Fibroblast of lung (primary cell): ENCODE results near the gene COMTD1. TPM values are rescaled to one million over a fixed set of nuclear protein-coding genes. Genes with fewer than 3 reads are reported as not detected.

Experiments
- DNase-seq, 2 donors: peaks; one replicate each; pipeline versions ENCODE4 v3.0.0 to v3.0.0-alpha.2; 2010; ENCODE audit warnings: low read depth in 2 of 2
- H2AFZ ChIP-seq: 2 replicates; pipeline ENCODE4 v1.5.1; 2012; ENCODE audit warnings: low read length, control low read depth, inconsistent platforms
- H3K27ac ChIP-seq: 2 replicates; pipeline ENCODE4 v1.5.1; 2011; ENCODE audit warnings: low read length, control low read depth; ENCODE audit not compliant: insufficient read depth
- H3K27me3 ChIP-seq: 2 replicates; pipeline ENCODE4 v1.5.1; 2011; ENCODE audit warnings: mild to moderate bottlenecking, low read length; ENCODE audit not compliant: control insufficient read depth, insufficient read depth
- H3K36me3 ChIP-seq: 2 replicates; pipeline ENCODE4 v1.5.1; 2011; ENCODE audit warnings: low read length; ENCODE audit not compliant: control insufficient read depth, insufficient read depth
- H3K4me1 ChIP-seq: 2 replicates; pipeline ENCODE4 v1.5.1; 2011; ENCODE audit warnings: low read length; ENCODE audit not compliant: control insufficient read depth, insufficient read depth; ENCODE audit errors: extremely low read depth
- H3K4me2 ChIP-seq: 2 replicates; pipeline ENCODE4 v1.5.1; 2011; ENCODE audit warnings: low read length, control low read depth; ENCODE audit not compliant: insufficient read depth; ENCODE audit errors: extremely low read depth
- H3K4me3 ChIP-seq, 4 experiments: fragments of 200-600 bp in 1 of 4; sonication (generic) in 1 of 4; replicated peaks in 1 of 4; 2 replicates each; pipeline ENCODE4 v1.5.1; 2011 to 2016; ENCODE audit warnings: low read length in 4 of 4, low read depth in 3 of 4, mild to moderate bottlenecking in 3 of 4, control low read depth in 2 of 4, inconsistent platforms in 1 of 4, mixed read lengths in 1 of 4; ENCODE audit not compliant: insufficient read depth in 1 of 4; ENCODE audit errors: control extremely low read depth in 1 of 4
- H3K79me2 ChIP-seq: 2 replicates; pipeline ENCODE4 v1.5.1; 2012; ENCODE audit warnings: mild to moderate bottlenecking, low read length, inconsistent platforms; ENCODE audit not compliant: control insufficient read depth, insufficient read depth
- H3K9ac ChIP-seq: 2 replicates; pipeline ENCODE4 v1.5.1; 2011; ENCODE audit warnings: mild to moderate bottlenecking, low read length, control low read depth; ENCODE audit not compliant: insufficient read depth
- H3K9me3 ChIP-seq: 2 replicates; pipeline ENCODE4 v1.5.1; 2012; ENCODE audit warnings: low read depth, low read length; ENCODE audit not compliant: control insufficient read depth, insufficient read depth
- H4K20me1 ChIP-seq: 2 replicates; pipeline ENCODE4 v1.5.1; 2011; ENCODE audit warnings: low read length; ENCODE audit not compliant: control insufficient read depth, insufficient read depth; ENCODE audit errors: extremely low read depth
- CTCF ChIP-seq, 2 donors: IDR thresholded peaks in 1 of 2; conservative IDR thresholded peaks in 1 of 2; 1 replicate in 1 of 2; 2 replicates in 1 of 2; pipeline ENCODE4 v1.5.1; 2011 to 2012; ENCODE audit warnings: low read length in 2 of 2, control low read depth in 1 of 2, inconsistent platforms in 1 of 2, low read depth in 1 of 2, mild to moderate bottlenecking in 1 of 2
- EZH2 ChIP-seq: IDR thresholded peaks from 2 replicates; pipeline ENCODE4 v1.5.1; 2012; ENCODE audit warnings: low read length, control low read depth, mild to moderate bottlenecking; ENCODE audit errors: missing control alignments
- polyA plus RNA-seq, 2 donors: library from polyadenylated mRNA; depleted of rRNA in 1 of 2; stranded (reverse) in 1 of 2; unstranded in 1 of 2; fragments of >200 nt; gene quantifications; 2 replicates each; pipeline ENCODE4 v1.2.1, GENCODE V29; 2011 to 2012; ENCODE audit warnings: missing spikeins in 1 of 2
- total RNA-seq: library from RNA; depleted of rRNA; stranded (reverse); fragments of >200 nt; gene quantifications from 2 replicates; pipeline ENCODE4 v1.2.1, GENCODE V29; 2014

The COMTD1 gene
- total and polyA plus RNA-seq, 2 donors (not counting 1 experiment from before 2014, with no cell fraction given): 2.0 to 8.3 TPM

GRCh38 chr10:75266945-75267344, 31.2 kb upstream of the COMTD1 start:
- H3K9ac ChIP-seq: no peak overlapping the region
- TF ChIP-seq EZH2 (no peak), CTCF (conservative IDR thresholded peaks at IDR 0.05 in 1 of 2, IDR thresholded peaks at IDR 0.05 in 1 of 2; ENCODE audit: low read depth in 1 of 2, low read length in 2 of 2) (no peak)
- H3K4me3 ChIP-seq: no peak overlapping the region
- peak; percentile 11 to 74 for DNase-seq
- no peaks in the 10 kb centered on the region for H3K9me3 ChIP-seq
- H3K36me3 ChIP-seq: no peaks in the 10 kb centered on the region
- no peaks in the 10 kb centered on the region for H3K79me2 ChIP-seq
- no peak overlapping the region for H2AFZ ChIP-seq
- no peaks in the 10 kb centered on the region for H3K4me1 ChIP-seq
- H3K27ac ChIP-seq: no peak overlapping the region
- H3K4me2 ChIP-seq: no peak overlapping the region
- H3K27me3 ChIP-seq: no peaks in the 10 kb centered on the region
- no peaks in the 10 kb centered on the region for H4K20me1 ChIP-seq

DNA sequence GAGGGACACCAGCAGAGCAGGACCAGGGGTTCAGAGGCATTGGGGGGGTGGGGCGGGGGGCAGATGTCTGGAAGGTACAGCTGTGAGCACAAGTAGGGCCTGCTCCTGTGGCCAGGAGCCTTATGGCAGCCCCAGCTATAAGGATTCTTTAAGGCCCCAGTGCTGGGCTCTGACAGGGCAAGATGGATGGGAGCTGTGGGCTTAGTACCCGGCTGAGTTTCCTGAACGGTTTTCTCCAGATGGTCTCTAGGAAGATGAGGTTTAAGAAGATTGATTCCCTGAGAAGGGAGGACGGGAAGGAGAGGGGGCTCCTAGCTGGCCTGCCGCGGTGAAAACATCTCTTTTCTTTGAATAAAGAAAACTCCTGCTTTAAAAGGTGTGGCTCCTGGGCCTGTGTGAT, 30.1 kb upstream of the COMTD1 start:
- Histone ChIP-seq H3K9me3 (no peaks in the 10 kb centered on the region), H3K9ac (no peak overlapping the region), H3K4me1 (no peaks in the 10 kb centered on the region), H3K4me3 (no peak overlapping the region), H4K20me1 (no peaks in the 10 kb centered on the region), H3K79me2 (no peaks in the 10 kb centered on the region), H2AFZ (no peak overlapping the region), H3K27ac (no peak overlapping the region), H3K4me2 (no peak overlapping the region), H3K36me3 (no peaks in the 10 kb centered on the region), H3K27me3 (peaks cover 2% of the 10 kb centered on the region)
- no peak for DNase-seq
- TF ChIP-seq CTCF (conservative IDR thresholded peaks at IDR 0.05 in 1 of 2, IDR thresholded peaks at IDR 0.05 in 1 of 2; ENCODE audit: low read depth in 1 of 2, low read length in 2 of 2) (no peak), EZH2 (no peak)

GRCh38 chr10:75263806-75264205, 28.0 kb upstream of the COMTD1 start:
- Histone ChIP-seq H3K27me3 (peaks cover 2% of the 10 kb centered on the region), H3K27ac (no peak overlapping the region), H3K79me2 (no peaks in the 10 kb centered on the region), H3K9ac (no peak overlapping the region), H3K9me3 (no peaks in the 10 kb centered on the region), H4K20me1 (no peaks in the 10 kb centered on the region), H3K36me3 (no peaks in the 10 kb centered on the region), H3K4me2 (no peak overlapping the region), H3K4me3 (no peak overlapping the region), H2AFZ (no peak overlapping the region), H3K4me1 (no peaks in the 10 kb centered on the region)
- DNase-seq: no peak
- no peak for TF ChIP-seq EZH2
- no peak for TF ChIP-seq CTCF (conservative IDR thresholded peaks at IDR 0.05 in 1 of 2, IDR thresholded peaks at IDR 0.05 in 1 of 2; ENCODE audit: low read depth in 1 of 2, low read length in 2 of 2)
